ENCODE results near the gene RAPGEF4.

Gene RAPGEF4

GRCh38 chr2:172759441-172759840 lies 23.8 kb downstream of the RAPGEF4 start:
- H3K4me3 ChIP-seq (ENCODE audit: low read length) = no peak overlapping the region
- no peak for DNase-seq (ENCODE audit: low read depth)
- no peak for TF ChIP-seq CTCF (conservative IDR thresholded peaks at IDR 0.05; ENCODE audit: low read length)

GRCh38 chr2:172761306-172761705 lies 25.7 kb downstream of the RAPGEF4 start:
- no peak overlapping the region for H3K4me3 ChIP-seq (ENCODE audit: low read length)
- DNase-seq (ENCODE audit: low read depth) = no peak
- TF ChIP-seq CTCF (conservative IDR thresholded peaks at IDR 0.05; ENCODE audit: low read length) = no peak

- no peak for TF ChIP-seq CTCF (conservative IDR thresholded peaks at IDR 0.05; ENCODE audit: low read length)
- DNase-seq (ENCODE audit: low read depth) = no peak
- no peak overlapping the region for H3K4me3 ChIP-seq (ENCODE audit: low read length)
Observed at GRCh38 chr2:172762574-172762973, 26.9 kb downstream of the RAPGEF4 start.

GRCh38 chr2:172763079-172763478 lies 27.4 kb downstream of the RAPGEF4 start:
- DNase-seq (ENCODE audit: low read depth) = no peak
- TF ChIP-seq CTCF (conservative IDR thresholded peaks at IDR 0.05; ENCODE audit: low read length) = no peak
- no peak overlapping the region for H3K4me3 ChIP-seq (ENCODE audit: low read length)

- TF ChIP-seq CTCF (conservative IDR thresholded peaks at IDR 0.05; ENCODE audit: low read length) = no peak
- DNase-seq (ENCODE audit: low read depth) = no peak
- no peak overlapping the region for H3K4me3 ChIP-seq (ENCODE audit: low read length)
Observed at GRCh38 chr2:172765662-172766061, 30.0 kb downstream of the RAPGEF4 start.

- no peak for DNase-seq (ENCODE audit: low read depth)
- TF ChIP-seq CTCF (conservative IDR thresholded peaks at IDR 0.05; ENCODE audit: low read length) = no peak
- no peak overlapping the region for H3K4me3 ChIP-seq (ENCODE audit: low read length)
Observed at GRCh38 chr2:172768401-172768800, 32.8 kb downstream of the RAPGEF4 start.

- no peak for DNase-seq (ENCODE audit: low read depth)
- no peak overlapping the region for H3K4me3 ChIP-seq (ENCODE audit: low read length)
- TF ChIP-seq CTCF (conservative IDR thresholded peaks at IDR 0.05; ENCODE audit: low read length) = no peak
Observed at GRCh38 chr2:172769879-172770278, 34.2 kb downstream of the RAPGEF4 start.
